ENCODE data around the gene CNTN5. TPM values are rescaled to one million over a fixed set of nuclear protein-coding genes. Genes with fewer than 3 reads are reported as not detected.
"Not testable (repeated sequence)": the region's sequence is repeated elsewhere in the genome, so short reads cannot be mapped to it uniquely, and the experiment has no call there.

Gene CNTN5
- total RNA-seq, 2 experiments from 2014 or later: not detected

DNA sequence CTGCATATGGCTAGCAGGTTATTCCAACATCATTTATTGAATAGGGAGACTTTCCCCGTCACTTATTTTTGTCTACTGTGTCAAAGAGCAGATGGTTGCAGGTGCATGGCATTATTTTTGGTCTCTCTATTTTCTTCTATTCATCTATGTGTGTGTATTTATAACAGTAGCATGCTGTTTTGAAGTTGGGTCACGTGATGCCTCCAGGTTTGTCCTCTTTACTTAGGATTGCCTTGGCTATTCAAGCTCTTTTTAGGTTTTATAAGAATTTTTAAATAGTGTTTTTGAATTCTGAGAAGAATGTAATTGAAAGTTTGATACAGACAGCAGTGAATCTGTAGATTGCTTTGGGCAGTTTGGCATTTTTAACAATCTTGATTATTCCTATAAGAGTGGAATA lies 770.6 kb downstream of the CNTN5 start:
- H3K36me3 Mint-ChIP-seq (ENCODE audit: low read depth): no peaks in the 10 kb centered on the region
- POLR2A ChIA-PET: no interaction called here
- H3K4me3 Mint-ChIP-seq: no peak overlapping the region
- no peak for DNase-seq
- no peak overlapping the region for H3K27ac Mint-ChIP-seq
- H3K27me3 Mint-ChIP-seq: no peaks in the 10 kb centered on the region
- H3K9me3 Mint-ChIP-seq: peaks cover 22% of the 10 kb centered on the region
- no peaks in the 10 kb centered on the region for H3K4me1 Mint-ChIP-seq
- CTCF ChIA-PET: no interaction called here

DNA sequence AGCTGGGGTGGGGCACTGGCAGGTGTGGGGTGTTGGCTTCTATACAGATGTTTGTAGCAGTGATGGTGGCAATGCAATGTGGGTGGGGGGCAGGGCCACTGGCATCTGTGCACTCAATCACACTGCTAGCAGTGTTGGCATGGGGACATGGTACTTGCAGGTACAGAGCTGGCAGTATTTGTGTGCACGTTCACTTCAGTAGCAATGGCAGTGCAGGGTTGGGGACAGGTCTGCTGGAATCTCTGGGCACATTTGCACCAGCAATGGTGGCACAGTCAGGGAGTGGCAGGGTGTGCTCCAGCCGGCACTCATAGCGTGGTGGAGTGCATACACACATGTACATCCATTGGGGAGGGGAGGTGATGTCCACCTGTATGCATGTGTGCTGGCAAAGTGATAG lies 775.2 kb downstream of the CNTN5 start:
- H3K27me3 Mint-ChIP-seq: no peaks in the 10 kb centered on the region
- DNase-seq: no peak
- H3K9me3 Mint-ChIP-seq: peaks cover 25% of the 10 kb centered on the region
- no peak overlapping the region for H3K27ac Mint-ChIP-seq
- ChIA-PET POLR2A (no interaction called here), CTCF (no interaction called here)
- H3K4me3 Mint-ChIP-seq: no peak overlapping the region
- H3K36me3 Mint-ChIP-seq (ENCODE audit: low read depth): no peaks in the 10 kb centered on the region
- no peaks in the 10 kb centered on the region for H3K4me1 Mint-ChIP-seq

DNA sequence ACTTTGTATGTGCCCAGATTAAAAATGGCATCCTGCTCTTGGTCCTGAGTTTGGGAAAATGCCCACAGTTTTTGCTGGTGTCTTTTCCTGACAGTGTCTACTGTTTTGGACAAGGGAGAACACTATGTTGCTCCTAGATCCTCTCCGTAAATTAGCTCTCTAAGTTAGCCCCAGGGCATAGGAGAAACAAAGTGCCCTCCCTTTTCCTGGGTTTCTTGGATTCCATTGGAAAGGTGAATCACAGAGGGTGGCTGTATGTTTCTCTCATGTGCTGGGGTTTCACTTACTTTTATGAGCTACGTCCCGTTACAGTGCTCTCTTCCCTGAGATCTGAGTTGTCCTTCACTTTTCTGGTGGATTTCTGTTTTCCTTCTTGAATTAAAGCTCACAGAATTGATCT lies 782.8 kb downstream of the CNTN5 start:
- ChIA-PET CTCF (no interaction called here), POLR2A (no interaction called here)
- no peaks in the 10 kb centered on the region for H3K27me3 Mint-ChIP-seq
- H3K9me3 Mint-ChIP-seq: peaks cover 4% of the 10 kb centered on the region
- H3K4me1 Mint-ChIP-seq: no peaks in the 10 kb centered on the region
- DNase-seq: no peak
- H3K27ac Mint-ChIP-seq: no peak overlapping the region
- no peaks in the 10 kb centered on the region for H3K36me3 Mint-ChIP-seq (ENCODE audit: low read depth)
- no peak overlapping the region for H3K4me3 Mint-ChIP-seq

DNA sequence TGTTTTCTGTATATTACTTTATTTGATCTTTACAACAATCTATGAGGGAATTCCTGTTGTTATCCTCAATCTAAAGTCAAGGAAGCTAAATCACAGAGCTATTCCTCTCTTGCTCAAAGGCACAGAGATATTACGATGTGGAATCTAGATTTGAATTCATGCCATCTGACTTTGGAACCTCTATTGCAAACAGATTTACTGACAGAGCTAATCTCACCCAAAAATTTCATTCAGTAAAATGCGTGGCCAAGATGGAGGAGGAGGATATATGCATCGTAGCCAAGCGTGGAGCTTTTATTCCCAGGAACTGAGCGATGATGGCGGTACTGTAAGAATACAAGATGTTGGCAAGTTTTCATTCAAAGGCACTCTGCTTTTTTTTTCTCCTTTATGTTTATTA lies 791.8 kb downstream of the CNTN5 start:
- CTCF ChIA-PET: no interaction called here
- Mint-ChIP-seq H3K36me3 (ENCODE audit: low read depth) (no peaks in the 10 kb centered on the region), H3K27ac (no peak overlapping the region), H3K4me1 (no peaks in the 10 kb centered on the region), H3K9me3 (peaks cover 3% of the 10 kb centered on the region), H3K4me3 (no peak overlapping the region), H3K27me3 (no peaks in the 10 kb centered on the region)
- no peak for DNase-seq
- POLR2A ChIA-PET: no interaction called here

DNA sequence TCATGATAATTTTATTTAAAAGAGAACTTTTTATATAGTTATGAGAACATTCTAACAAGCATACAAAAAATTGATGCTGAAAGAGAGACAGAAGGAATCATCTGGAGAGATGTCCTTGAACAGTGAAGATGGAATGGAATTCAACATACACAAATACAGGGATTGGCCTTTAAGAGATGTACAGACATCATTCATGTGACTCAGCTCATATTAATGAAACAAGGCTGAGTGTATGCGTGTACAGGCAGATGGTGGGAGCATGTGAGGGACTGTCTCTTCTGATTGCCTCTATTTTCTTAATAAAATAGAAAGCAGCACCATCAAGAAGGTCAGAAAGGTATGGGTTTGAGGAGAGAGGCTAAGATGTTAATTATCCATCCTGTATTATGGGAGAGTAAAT lies 793.3 kb downstream of the CNTN5 start:
- no peak for DNase-seq
- POLR2A ChIA-PET: no interaction called here
- H3K9me3 Mint-ChIP-seq: peaks cover 3% of the 10 kb centered on the region

DNA sequence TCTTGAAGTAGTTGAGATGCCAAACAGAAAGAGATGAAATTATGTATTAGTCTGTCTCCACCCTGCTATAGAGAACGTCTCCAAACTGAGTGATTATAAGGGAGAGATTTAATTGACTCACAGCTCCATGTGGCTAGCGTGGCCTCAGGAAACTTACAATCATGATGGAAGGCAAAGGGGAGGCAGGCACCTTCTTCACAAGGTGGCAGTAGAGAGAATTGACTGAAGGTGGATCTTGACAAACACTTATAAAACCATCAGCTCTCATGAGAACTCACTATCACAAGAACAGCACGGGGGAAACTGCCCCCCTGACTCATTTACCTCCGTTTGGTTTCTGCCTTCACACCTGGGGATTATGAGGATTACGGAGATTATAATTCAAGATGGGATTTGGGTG lies 794.0 kb downstream of the CNTN5 start:
- Mint-ChIP-seq H3K4me1 (no peaks in the 10 kb centered on the region), H3K27ac (no peak overlapping the region), H3K36me3 (ENCODE audit: low read depth) (no peaks in the 10 kb centered on the region), H3K4me3 (no peak overlapping the region), H3K27me3 (no peaks in the 10 kb centered on the region), H3K9me3 (peaks cover 7% of the 10 kb centered on the region)
- POLR2A ChIA-PET: no interaction called here
- DNase-seq: no peak
- CTCF ChIA-PET: no interaction called here

More for the DNA sequence above, 793.3 kb downstream of the CNTN5 start:
- no peak overlapping the region for H3K4me3 Mint-ChIP-seq
- no peaks in the 10 kb centered on the region for H3K36me3 Mint-ChIP-seq (ENCODE audit: low read depth)
- H3K27ac Mint-ChIP-seq: no peak overlapping the region
- no peaks in the 10 kb centered on the region for H3K27me3 Mint-ChIP-seq
- CTCF ChIA-PET: no interaction called here
- no peaks in the 10 kb centered on the region for H3K4me1 Mint-ChIP-seq

DNA sequence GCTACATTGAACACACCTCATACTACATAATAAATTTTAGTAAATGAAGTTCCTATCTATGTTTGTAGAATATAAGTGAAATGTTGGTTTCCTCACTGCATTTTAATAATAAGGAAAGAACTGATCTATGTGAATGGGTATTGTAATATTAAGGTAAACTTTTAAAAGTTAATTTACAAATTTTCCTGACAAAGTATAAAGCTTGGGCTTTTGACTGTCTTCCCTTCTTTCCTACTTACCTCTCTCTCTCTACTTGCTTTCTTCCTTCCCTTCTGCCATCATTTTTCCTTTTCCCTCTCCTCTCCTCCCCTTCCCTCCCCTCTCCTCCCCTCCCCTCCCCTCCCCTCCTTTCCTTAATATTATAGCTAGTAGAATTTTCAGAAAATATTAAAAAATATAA lies 798.2 kb downstream of the CNTN5 start:
- H3K9me3 Mint-ChIP-seq: peaks cover 8% of the 10 kb centered on the region
- ChIA-PET POLR2A (no interaction called here), CTCF (no interaction called here)
- H3K27me3 Mint-ChIP-seq: no peaks in the 10 kb centered on the region
- no peaks in the 10 kb centered on the region for H3K4me1 Mint-ChIP-seq
- H3K36me3 Mint-ChIP-seq (ENCODE audit: low read depth): no peaks in the 10 kb centered on the region
- H3K4me3 Mint-ChIP-seq: no peak overlapping the region
- no peak overlapping the region for H3K27ac Mint-ChIP-seq
- no peak for DNase-seq

DNA sequence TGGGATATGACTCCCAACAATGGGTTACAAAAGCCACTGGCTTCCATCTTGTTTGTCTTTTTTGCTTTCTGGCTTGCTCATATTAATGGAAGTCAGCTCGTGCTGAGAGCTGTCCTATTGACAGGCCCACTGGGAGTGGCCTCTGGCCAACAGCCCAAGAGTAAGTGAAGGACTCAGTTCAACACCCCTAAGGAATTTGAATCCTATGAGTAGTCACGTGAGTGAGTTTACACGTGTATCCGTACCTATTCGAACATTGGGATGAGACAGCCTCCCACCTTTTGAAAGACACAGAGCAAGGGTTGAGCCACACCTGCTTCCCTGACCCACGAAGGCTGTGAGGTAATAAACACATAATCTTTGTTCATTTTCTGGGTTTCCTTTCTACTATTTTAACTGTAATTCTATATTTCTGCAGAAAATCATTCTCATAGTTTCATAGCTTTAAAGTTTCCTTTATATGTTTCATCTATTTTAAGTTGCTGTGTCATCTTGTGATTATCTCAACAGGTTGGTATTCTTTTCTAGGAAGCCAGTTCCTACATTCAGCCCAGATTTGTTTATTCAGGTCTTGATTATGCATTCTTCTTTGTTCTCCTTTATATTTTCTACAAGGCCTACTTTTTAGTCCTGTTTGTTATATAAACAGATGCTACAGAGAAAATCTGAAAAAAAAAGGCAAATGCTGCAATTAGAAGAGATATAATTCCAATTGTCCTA lies 802.3 kb downstream of the CNTN5 start:
- Mint-ChIP-seq H3K27me3 (no peaks in the 10 kb centered on the region), H3K9me3 (peaks cover 5% of the 10 kb centered on the region), H3K4me3 (no peak overlapping the region), H3K36me3 (ENCODE audit: low read depth) (no peaks in the 10 kb centered on the region), H3K4me1 (no peaks in the 10 kb centered on the region), H3K27ac (no peak overlapping the region)
- no peak for DNase-seq
- CTCF ChIA-PET: no interaction called here
- POLR2A ChIA-PET: no interaction called here

DNA sequence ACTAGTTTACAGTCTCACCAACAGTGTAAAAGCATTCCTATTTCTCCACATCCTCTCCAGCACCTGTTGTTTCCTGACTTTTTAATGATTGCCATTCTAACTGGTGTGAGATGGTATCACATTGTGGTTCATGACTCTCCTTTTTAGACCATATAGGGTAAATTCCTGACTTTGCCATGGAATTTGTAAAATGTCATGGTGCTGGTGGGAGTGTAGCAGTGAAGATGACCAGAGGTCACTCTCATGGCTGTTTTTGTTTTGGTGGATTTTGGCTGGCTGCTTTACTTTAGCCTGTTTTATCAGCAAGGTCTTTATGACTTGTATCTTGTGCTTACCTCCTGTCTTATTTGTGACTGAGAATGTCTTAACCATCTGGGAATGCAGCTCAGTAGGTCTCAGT lies 816.0 kb downstream of the CNTN5 start:
- CTCF ChIA-PET; H3K4me1 Mint-ChIP-seq; POLR2A ChIA-PET; H3K9me3 Mint-ChIP-seq; DNase-seq; H3K36me3 Mint-ChIP-seq (ENCODE audit: low read depth); H3K27ac Mint-ChIP-seq; H3K27me3 Mint-ChIP-seq; H3K4me3 Mint-ChIP-seq: not testable (repeated sequence)

DNA sequence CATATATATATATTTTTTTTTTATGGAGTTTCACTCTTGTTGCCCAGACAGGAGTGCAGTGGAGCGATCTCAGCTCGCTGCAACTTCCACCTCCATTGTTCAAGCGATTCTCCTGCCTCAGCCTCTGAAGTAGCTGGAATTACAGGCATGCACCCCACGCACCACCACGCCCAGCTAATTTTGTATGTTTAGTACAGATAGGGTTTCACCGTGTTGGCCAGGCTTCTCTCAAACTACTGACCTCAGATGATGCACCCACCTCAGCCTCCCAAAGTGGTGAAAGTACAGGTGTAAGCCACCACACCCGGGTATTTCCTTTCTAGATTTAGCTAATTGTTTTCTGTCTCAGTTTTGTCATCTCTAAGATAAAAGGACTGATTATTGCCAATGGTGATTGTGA lies 821.1 kb downstream of the CNTN5 start:
- ChIA-PET POLR2A (no interaction called here), CTCF (no interaction called here)
- Mint-ChIP-seq H3K4me1 (no peaks in the 10 kb centered on the region), H3K27ac (no peak overlapping the region), H3K9me3 (peaks cover 7% of the 10 kb centered on the region), H3K27me3 (no peaks in the 10 kb centered on the region), H3K4me3 (no peak overlapping the region), H3K36me3 (ENCODE audit: low read depth) (no peaks in the 10 kb centered on the region)
- DNase-seq: no peak

DNA sequence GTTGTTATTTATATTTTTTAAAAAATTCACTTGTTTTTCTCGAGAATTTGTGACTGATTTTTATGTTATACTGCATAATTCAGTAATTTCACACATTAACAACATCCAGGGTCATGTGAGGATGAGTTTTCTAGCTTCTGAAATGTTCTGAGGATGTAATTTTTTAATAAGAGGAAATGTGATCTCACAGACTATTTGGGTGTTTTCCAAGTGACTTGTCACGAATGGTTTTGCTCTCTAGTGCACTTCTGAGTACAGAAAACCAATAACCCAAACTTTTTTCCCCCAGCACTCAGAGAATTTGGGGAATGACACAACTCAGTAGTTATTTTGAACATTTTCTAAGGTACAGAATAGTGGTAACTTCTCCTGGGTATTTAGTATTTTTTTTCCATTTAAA lies 845.2 kb downstream of the CNTN5 start:
- Mint-ChIP-seq H3K27ac (no peak overlapping the region), H3K4me3 (no peak overlapping the region), H3K4me1 (no peaks in the 10 kb centered on the region), H3K36me3 (ENCODE audit: low read depth) (no peaks in the 10 kb centered on the region), H3K27me3 (no peaks in the 10 kb centered on the region), H3K9me3 (peaks cover 2% of the 10 kb centered on the region)
- ChIA-PET POLR2A (no interaction called here), CTCF (no interaction called here)
- DNase-seq: no peak

DNA sequence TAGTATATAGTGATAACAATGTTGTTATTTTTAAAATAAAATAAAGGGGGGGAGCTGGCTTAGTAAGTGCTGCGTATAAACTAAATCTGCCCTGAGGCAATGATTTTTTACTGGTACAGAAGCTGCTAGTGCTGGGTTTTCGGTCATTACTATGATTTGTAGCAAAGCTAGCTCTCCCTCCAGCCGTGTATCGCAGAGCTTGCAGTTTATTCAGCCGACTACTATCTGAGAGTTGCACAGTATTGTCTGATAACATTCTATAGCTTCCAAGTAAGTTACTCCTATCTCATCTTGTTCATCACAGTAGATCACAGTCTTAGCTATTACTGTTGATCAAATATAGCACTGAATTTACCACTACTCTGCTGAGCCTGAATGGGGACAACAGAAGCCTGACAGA lies 860.9 kb downstream of the CNTN5 start:
- no peaks in the 10 kb centered on the region for H3K36me3 Mint-ChIP-seq (ENCODE audit: low read depth)
- H3K27ac Mint-ChIP-seq: no peak overlapping the region

DNA sequence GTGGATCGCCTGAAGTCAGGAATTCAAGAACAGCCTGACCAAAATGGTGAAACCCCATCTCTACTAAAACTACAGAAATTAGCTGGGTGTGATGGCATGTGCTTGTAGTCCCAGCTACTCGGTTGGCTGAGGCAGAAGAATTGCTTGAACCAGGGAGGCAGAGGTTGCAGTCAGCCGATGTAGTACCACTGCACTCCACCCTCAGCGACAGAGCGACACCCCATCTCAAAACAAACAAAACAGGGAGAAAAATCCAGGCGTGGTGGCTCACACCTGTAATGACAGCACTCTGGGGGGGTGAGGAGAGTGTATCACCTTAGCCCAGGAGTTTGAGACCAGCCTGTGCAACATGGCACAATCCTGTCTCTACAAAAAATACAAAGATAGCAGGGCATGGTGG lies 864.0 kb downstream of the CNTN5 start:
- no peaks in the 10 kb centered on the region for H3K4me1 Mint-ChIP-seq
- no peak for DNase-seq
- H3K9me3 Mint-ChIP-seq: peaks cover 10% of the 10 kb centered on the region
- H3K27me3 Mint-ChIP-seq: no peaks in the 10 kb centered on the region
- H3K27ac Mint-ChIP-seq: no peak overlapping the region
- ChIA-PET POLR2A (no interaction called here), CTCF (no interaction called here)
- no peak overlapping the region for H3K4me3 Mint-ChIP-seq
- no peaks in the 10 kb centered on the region for H3K36me3 Mint-ChIP-seq (ENCODE audit: low read depth)

More for the DNA sequence above, 860.9 kb downstream of the CNTN5 start:
- DNase-seq: no peak
- H3K27me3 Mint-ChIP-seq: no peaks in the 10 kb centered on the region
- ChIA-PET CTCF (no interaction called here), POLR2A (no interaction called here)
- no peaks in the 10 kb centered on the region for H3K4me1 Mint-ChIP-seq
- no peak overlapping the region for H3K4me3 Mint-ChIP-seq
- peaks cover 8% of the 10 kb centered on the region for H3K9me3 Mint-ChIP-seq

DNA sequence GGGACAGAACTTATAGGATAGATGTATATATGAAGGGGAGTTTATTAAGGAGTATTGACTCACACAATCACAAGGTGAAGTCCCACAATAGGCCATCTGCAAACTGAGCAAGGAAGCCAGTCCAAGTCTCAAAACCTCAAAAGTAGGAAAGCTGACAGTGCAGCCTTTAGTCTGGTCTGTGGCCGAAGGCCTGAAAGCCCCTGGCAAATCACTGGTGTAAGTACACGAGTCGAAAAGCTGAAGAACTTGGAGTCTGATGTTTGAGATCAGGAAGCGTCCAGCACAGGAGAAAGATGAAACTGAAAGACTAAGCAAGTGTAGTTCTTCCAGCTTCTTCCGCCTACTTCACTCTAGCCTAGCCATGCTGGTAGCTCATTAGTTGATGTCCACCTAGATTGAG lies 866.7 kb downstream of the CNTN5 start:
- Mint-ChIP-seq H3K27ac (no peak overlapping the region), H3K9me3 (peaks cover 4% of the 10 kb centered on the region), H3K36me3 (ENCODE audit: low read depth) (no peaks in the 10 kb centered on the region), H3K4me1 (no peaks in the 10 kb centered on the region), H3K27me3 (no peaks in the 10 kb centered on the region), H3K4me3 (no peak overlapping the region)
- ChIA-PET CTCF (no interaction called here), POLR2A (interaction anchor here (0.6 kb wide), 1 partner anchor 56 kb away, joined by 3 read pairs; no protein-coding TSS in a partner anchor)
- DNase-seq: no peak

DNA sequence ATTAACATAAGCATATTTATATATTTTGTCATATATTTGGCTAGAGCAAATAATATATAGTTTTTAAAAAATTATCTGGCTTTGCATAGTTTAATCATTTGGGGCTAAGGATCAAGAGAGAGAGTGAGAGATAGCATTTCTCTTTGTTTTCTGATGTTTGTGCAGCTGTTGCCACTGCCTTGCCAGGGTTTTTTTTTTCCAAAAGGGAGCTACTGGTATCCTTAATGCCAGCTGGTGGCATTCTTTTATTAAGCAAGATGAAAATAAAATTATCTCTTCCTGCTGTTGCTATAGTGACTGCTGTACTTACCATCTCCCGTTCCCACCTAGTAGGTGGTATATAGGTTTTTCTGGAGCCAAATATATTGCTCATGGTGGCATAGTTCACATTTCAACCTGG lies 873.1 kb downstream of the CNTN5 start:
- Mint-ChIP-seq H3K4me3 (no peak overlapping the region), H3K27ac (no peak overlapping the region), H3K36me3 (ENCODE audit: low read depth) (no peaks in the 10 kb centered on the region), H3K4me1 (no peaks in the 10 kb centered on the region), H3K27me3 (no peaks in the 10 kb centered on the region), H3K9me3 (peaks cover 12% of the 10 kb centered on the region)
- ChIA-PET CTCF (no interaction called here), POLR2A (no interaction called here)
- no peak for DNase-seq
